Measurements from ENCODE around the gene CBR1. TPM values are rescaled to one million over a fixed set of nuclear protein-coding genes. Genes with fewer than 3 reads are reported as not detected.
A peak's percentile ranks its signal among the peaks of the same experiment; 100 is the strongest.
"Not testable (repeated sequence)": the region's sequence is repeated elsewhere in the genome, so short reads cannot be mapped to it uniquely, and the experiment has no call there.

The CBR1 gene
- total RNA-seq, 1 donor from 2014 or later, result 17.5 TPM

- Mint-ChIP-seq H3K27ac (no peak overlapping the region), H3K9me3 (peaks cover 8% of the 10 kb centered on the region), H3K36me3 (ENCODE audit: low read depth) (peaks cover 6% of the 10 kb centered on the region), H3K27me3 (no peaks in the 10 kb centered on the region), H3K4me3 (no peak overlapping the region), H3K4me1 (peaks cover 11% of the 10 kb centered on the region)
- CTCF ChIA-PET, result no interaction called here
- TF ChIP-seq CTCF (IDR thresholded peaks at IDR 0.05), result no peak
- POLR2A ChIA-PET, result no interaction called here
- no peak for DNase-seq
- no peak for ATAC-seq (ENCODE audit: low read depth)
- intact Hi-C loops (cut with micrococcal nuclease), result no loop called here
Measured at GRCh38 chr21:36093512-36093911, 23.7 kb downstream of the CBR1 start.

- TF ChIP-seq CTCF (IDR thresholded peaks at IDR 0.05), result no peak
- Mint-ChIP-seq H3K36me3 (ENCODE audit: low read depth) (peaks cover 6% of the 10 kb centered on the region), H3K27ac (no peak overlapping the region), H3K4me3 (no peak overlapping the region), H3K9me3 (peaks cover 8% of the 10 kb centered on the region), H3K27me3 (no peaks in the 10 kb centered on the region), H3K4me1 (peaks cover 11% of the 10 kb centered on the region)
- ATAC-seq (ENCODE audit: low read depth) (no peak), DNase-seq (no peak)
- ChIA-PET CTCF (no interaction called here), POLR2A (interaction anchor here (0.6 to 1.2 kb wide), 3 partner anchors 27 to 116 kb away, joined by 3 to 5 read pairs (median 3); partner anchors contain the start of gene SETD4)
- intact Hi-C loops (cut with micrococcal nuclease), result no loop called here
Measured at GRCh38 chr21:36096398-36097290, 26.8 kb downstream of the CBR1 start.

GRCh38 chr21:36097427-36098181 is 27.8 kb downstream of the CBR1 start:
- Mint-ChIP-seq H3K27ac (peak overlapping the region; percentile 71), H3K9me3 (peaks cover 8% of the 10 kb centered on the region), H3K4me3 (peak overlapping the region; percentile 5), H3K4me1 (peaks cover 11% of the 10 kb centered on the region), H3K27me3 (no peaks in the 10 kb centered on the region), H3K36me3 (ENCODE audit: low read depth) (peaks cover 6% of the 10 kb centered on the region)
- DNase-seq, result no peak
- TF ChIP-seq CTCF (IDR thresholded peaks at IDR 0.05), result no peak
- intact Hi-C loops (cut with micrococcal nuclease), result no loop called here
- ChIA-PET CTCF (no interaction called here), POLR2A (interaction anchor here (1.3 to 1.4 kb wide), 2 partner anchors 28 to 37 kb away, joined by 4 to 7 read pairs; partner anchors contain the start of genes CBR1 and SETD4)
- peak; percentile 92 for ATAC-seq (ENCODE audit: low read depth)

GRCh38 chr21:36098182-36098532 is 28.3 kb downstream of the CBR1 start:
- intact Hi-C loops (cut with micrococcal nuclease), result no loop called here
- peak overlapping the region; percentile 71 for H3K27ac Mint-ChIP-seq
- H3K27me3 Mint-ChIP-seq, result no peaks in the 10 kb centered on the region
- peaks cover 11% of the 10 kb centered on the region for H3K4me1 Mint-ChIP-seq
- ChIA-PET CTCF (interaction anchor here (0.7 kb wide), 1 partner anchor 21 kb away, joined by 3 read pairs; no protein-coding TSS in a partner anchor), POLR2A (interaction anchor here (1.3 to 1.4 kb wide), 2 partner anchors 29 to 38 kb away, joined by 4 to 7 read pairs; partner anchors contain the start of genes CBR1 and SETD4)
- TF ChIP-seq CTCF (IDR thresholded peaks at IDR 0.05), result no peak
- H3K4me3 Mint-ChIP-seq, result peak overlapping the region; percentile 5
- peaks cover 6% of the 10 kb centered on the region for H3K9me3 Mint-ChIP-seq
- ATAC-seq (ENCODE audit: low read depth) (no peak), DNase-seq (no peak)
- H3K36me3 Mint-ChIP-seq (ENCODE audit: low read depth), result peaks cover 6% of the 10 kb centered on the region

GRCh38 chr21:36099000-36099399 is 29.2 kb downstream of the CBR1 start:
- H3K27ac Mint-ChIP-seq, result no peak overlapping the region
- DNase-seq (no peak), ATAC-seq (ENCODE audit: low read depth) (no peak)
- H3K4me1 Mint-ChIP-seq, result peaks cover 11% of the 10 kb centered on the region
- no peak for TF ChIP-seq CTCF (IDR thresholded peaks at IDR 0.05)
- no peaks in the 10 kb centered on the region for H3K27me3 Mint-ChIP-seq
- CTCF ChIA-PET, result no interaction called here
- no peaks in the 10 kb centered on the region for H3K9me3 Mint-ChIP-seq
- intact Hi-C loops (cut with micrococcal nuclease), result no loop called here
- no peaks in the 10 kb centered on the region for H3K36me3 Mint-ChIP-seq (ENCODE audit: low read depth)
- POLR2A ChIA-PET, result interaction anchor here (1.3 to 1.4 kb wide), 2 partner anchors 29 to 39 kb away, joined by 4 to 7 read pairs; partner anchors contain the start of genes CBR1 and SETD4
- no peak overlapping the region for H3K4me3 Mint-ChIP-seq

GRCh38 chr21:36099695-36100211 is 29.9 kb downstream of the CBR1 start:
- intact Hi-C loops (cut with micrococcal nuclease); CTCF ChIA-PET; POLR2A ChIA-PET; ATAC-seq (ENCODE audit: low read depth); DNase-seq; H3K36me3 Mint-ChIP-seq (ENCODE audit: low read depth); H3K4me3 Mint-ChIP-seq; H3K27me3 Mint-ChIP-seq; H3K27ac Mint-ChIP-seq; H3K9me3 Mint-ChIP-seq: not testable (repeated sequence)
- H3K4me1 Mint-ChIP-seq, result peaks cover 18% of the 10 kb centered on the region

Measured in activated B cell treated with CpG ODN at 0.5 μM for 24 hours (primary cell).